Upper lobe of left lung (tissue), 6 donors: Measurements from ENCODE around the gene RBM23. TPM values are rescaled to one million over a fixed set of nuclear protein-coding genes. Genes with fewer than 3 reads are reported as not detected.
A peak's percentile ranks its signal among the peaks of the same experiment; 100 is the strongest.

ENCODE experiments used
- ATAC-seq, 2 donors: fragments of 200-7000 bp; cut with Tn5 transposase; one replicate each; pipeline ENCODE4 v1.9.1; 2022; ENCODE audit warnings: mild to moderate bottlenecking in 2 of 2, moderate library complexity in 2 of 2; ENCODE audit not compliant: low FRiP score in 2 of 2
- DNase-seq, 2 donors: peaks; one replicate each; pipeline ENCODE4 v3.0.0-alpha.2; 2019 to 2020
- H3K27ac ChIP-seq, 4 donors: fragments of 200-600 bp; sonication (generic); one replicate each; pipeline ENCODE4 v1.5.1; 2016 to 2019
- H3K27me3 ChIP-seq, 4 donors: fragments of 200-600 bp; sonication (generic); one replicate each; pipeline ENCODE4 v1.5.1; 2017 to 2019
- H3K36me3 ChIP-seq, 4 donors: fragments of 200-600 bp; sonication (generic); one replicate each; pipeline ENCODE4 v1.5.1; 2016 to 2019
- H3K4me1 ChIP-seq, 4 donors: fragments of 200-600 bp; sonication (generic); one replicate each; pipeline ENCODE4 v1.5.1; 2018 to 2019
- H3K4me3 ChIP-seq, 4 donors: fragments of 200-600 bp; sonication (generic); one replicate each; pipeline ENCODE4 v1.5.1; 2017 to 2019; ENCODE audit warnings: mild to moderate bottlenecking in 2 of 4, moderate library complexity in 1 of 4
- H3K9me3 ChIP-seq, 4 donors: fragments of 200-600 bp; sonication (generic); one replicate each; pipeline ENCODE4 v1.5.1; 2018 to 2019
- CTCF ChIP-seq, 6 experiments: fragments of 450-650 bp in 4 of 6; fragments of 200-600 bp in 2 of 6; sonication (generic) in 2 of 6; IDR thresholded peaks; one replicate each; pipeline ENCODE4 v1.5.1; 2016 to 2019; ENCODE audit warnings: antibody characterized with exemption in 6 of 6
- EP300 ChIP-seq, 4 donors: sonication (generic); formaldehyde crosslinking; IDR thresholded peaks; one replicate each; pipeline ENCODE4 v1.5.1; 2017; ENCODE audit warnings: antibody characterized with exemption in 4 of 4, control low read depth in 2 of 4
- POLR2A ChIP-seq, 4 donors: fragments of 450-650 bp; IDR thresholded peaks; one replicate each; pipeline ENCODE4 v1.5.1; 2016 to 2017; ENCODE audit warnings: antibody characterized with exemption in 4 of 4, mild to moderate bottlenecking in 2 of 4
- POLR2AphosphoS5 ChIP-seq, 2 donors: sonication (generic); formaldehyde crosslinking; IDR thresholded peaks; one replicate each; pipeline ENCODE4 v1.5.1; 2017; ENCODE audit warnings: antibody characterized with exemption in 2 of 2
- WGBS, 2 donors: methylation state at CpG; one replicate each; pipeline ENCODE4 v1.1.5; 2017 to 2018; 5-methylcytosine and 5-hydroxymethylcytosine counted together
- small RNA-seq, 4 donors: library from RNA; depleted of rRNA; stranded (forward); fragments of <200 nt; gene quantifications; one replicate each; pipeline ENCODE3, GENCODE V24; 2016
- total RNA-seq, 6 donors: library from RNA; depleted of rRNA in 4 of 6; stranded (reverse); fragments of >200 nt in 4 of 6; gene quantifications; one replicate each; pipeline versions ENCODE4 v1.1.0 to v1.2.1, GENCODE V29; 2016 to 2021
- donor health status: DM: no; HTN: no; CAD: no; lungs with moderate emphysema.
- donor health status: DM: no; HTN: yes; CAD: no; lungs with severe emphysema.

The RBM23 gene
- total RNA-seq, 6 donors from 2014 or later: 63.3 to 96.8 (median 91.9) TPM

DNA sequence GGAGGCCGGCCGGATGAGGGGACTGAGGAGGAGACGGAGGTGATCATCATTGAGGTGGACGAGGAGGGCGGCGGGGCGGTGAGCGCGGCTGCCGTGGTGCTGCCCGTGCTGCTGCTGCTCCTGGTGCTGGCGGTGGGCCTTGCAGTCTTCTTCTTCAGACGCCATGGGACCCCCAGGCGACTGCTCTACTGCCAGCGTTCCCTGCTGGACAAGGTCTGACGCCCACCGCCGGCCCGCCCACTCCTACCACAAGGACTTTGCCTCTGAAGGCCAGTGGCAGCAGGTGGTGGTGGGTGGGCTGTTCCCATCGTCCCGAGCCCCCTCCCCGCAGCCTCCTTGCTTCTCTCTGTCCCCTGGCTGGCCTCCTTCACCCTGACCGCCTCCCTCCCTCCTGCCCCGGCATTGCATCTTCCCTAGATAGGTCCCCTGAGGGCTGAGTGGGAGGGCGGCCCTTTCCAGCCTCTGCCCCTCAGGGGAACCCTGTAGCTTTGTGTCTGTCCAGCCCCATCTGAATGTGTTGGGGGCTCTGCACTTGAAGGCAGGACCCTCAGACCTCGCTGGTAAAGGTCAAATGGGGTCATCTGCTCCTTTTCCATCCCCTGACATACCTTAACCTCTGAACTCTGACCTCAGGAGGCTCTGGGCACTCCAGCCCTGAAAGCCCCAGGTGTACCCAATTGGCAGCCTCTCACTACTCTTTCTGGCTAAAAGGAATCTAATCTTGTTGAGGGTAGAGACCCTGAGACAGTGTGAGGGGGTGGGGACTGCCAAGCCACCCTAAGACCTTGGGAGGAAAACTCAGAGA, 72.9 kb downstream of the RBM23 start:
- DNase-seq: peak in 1 of 2 donors; percentile 81
- WGBS, 2 donors: 83 to 91% methylated on average over 8 to 25 of the region's 26 CpGs
- H3K36me3 ChIP-seq: peaks cover 36 to 62% (median 51%) of the 10 kb centered on the region in 4 donors
- H3K27me3 ChIP-seq: no peaks in the 10 kb centered on the region
- H3K4me1 ChIP-seq: peaks cover 21 to 39% (median 32%) of the 10 kb centered on the region in 4 donors
- H3K4me3 ChIP-seq: no peak overlapping the region
- H3K9me3 ChIP-seq: no peaks in the 10 kb centered on the region
- ATAC-seq: no peak
- H3K27ac ChIP-seq: peak overlapping the region; percentile 72 to 82 (median 78)
- no peak for TF ChIP-seq CTCF (IDR thresholded peaks at IDR 0.05)
- TF ChIP-seq EP300 (IDR thresholded peaks at IDR 0.05): no peak
- TF ChIP-seq POLR2AphosphoS5 (IDR thresholded peaks at IDR 0.05): no peak
- TF ChIP-seq POLR2A (IDR thresholded peaks at IDR 0.05): no peak

- TF ChIP-seq POLR2AphosphoS5 (IDR thresholded peaks at IDR 0.05) (no peak), POLR2A (IDR thresholded peaks at IDR 0.05) (no peak), EP300 (IDR thresholded peaks at IDR 0.05) (no peak), CTCF (IDR thresholded peaks at IDR 0.05) (no peak)
- Histone ChIP-seq H3K4me1 (peaks cover 21 to 36% (median 31%) of the 10 kb centered on the region in 4 donors), H3K4me3 (no peak overlapping the region), H3K27ac (peak overlapping the region in 1 of 4 donors; percentile 7), H3K36me3 (peaks cover 36 to 65% (median 51%) of the 10 kb centered on the region in 4 donors), H3K9me3 (no peaks in the 10 kb centered on the region), H3K27me3 (no peaks in the 10 kb centered on the region)
- DNase-seq: no peak
- 89 to 94% methylated on average over 9 of the region's 9 CpGs for WGBS, 2 donors
- no peak for ATAC-seq
These were observed 73.9 kb downstream of the RBM23 start for GRCh38 chr14:22845103-22845394.

DNA sequence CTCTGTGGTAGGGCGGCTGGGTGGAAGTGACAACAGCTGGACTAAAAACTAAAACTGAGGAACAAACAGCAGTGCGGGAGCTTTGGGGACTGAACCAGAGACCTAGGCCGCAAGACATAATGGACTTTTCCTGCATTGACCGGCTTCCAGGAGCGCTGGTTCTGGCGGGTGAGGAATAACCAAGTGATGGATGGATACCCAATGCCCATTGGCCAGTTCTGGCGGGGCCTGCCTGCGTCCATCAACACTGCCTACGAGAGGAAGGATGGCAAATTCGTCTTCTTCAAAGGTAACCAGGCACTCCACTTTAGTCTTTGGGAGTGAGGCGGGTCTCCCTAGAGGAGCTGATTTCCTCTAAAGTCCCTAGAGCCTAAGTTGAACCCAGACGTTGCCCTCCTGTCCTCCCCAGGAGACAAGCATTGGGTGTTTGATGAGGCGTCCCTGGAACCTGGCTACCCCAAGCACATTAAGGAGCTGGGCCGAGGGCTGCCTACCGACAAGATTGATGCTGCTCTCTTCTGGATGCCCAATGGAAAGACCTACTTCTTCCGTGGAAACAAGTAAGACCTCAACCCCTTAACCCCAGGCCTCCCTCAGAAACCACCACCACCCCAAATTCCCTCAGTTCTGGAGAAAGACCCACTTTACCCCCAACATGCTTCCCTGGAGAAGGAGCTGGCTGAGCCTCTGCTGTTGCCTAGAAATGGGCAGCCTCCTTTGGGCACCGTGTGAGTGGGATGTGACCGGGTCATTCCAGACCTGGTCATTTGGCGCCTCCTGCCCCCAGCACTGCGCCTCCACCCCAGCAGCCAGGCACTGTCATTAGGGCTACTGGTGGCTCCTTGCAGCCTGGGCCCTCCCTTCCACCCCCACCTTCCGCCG, 74.5 kb downstream of the RBM23 start:
- Histone ChIP-seq H3K9me3 (no peaks in the 10 kb centered on the region), H3K4me3 (no peak overlapping the region), H3K36me3 (peaks cover 36 to 65% (median 51%) of the 10 kb centered on the region in 4 donors), H3K27ac (peak overlapping the region in 1 of 4 donors; percentile 7), H3K4me1 (peaks cover 23 to 41% (median 32%) of the 10 kb centered on the region in 4 donors), H3K27me3 (no peaks in the 10 kb centered on the region)
- TF ChIP-seq POLR2AphosphoS5 (IDR thresholded peaks at IDR 0.05): no peak
- TF ChIP-seq POLR2A (IDR thresholded peaks at IDR 0.05): no peak
- no peak for TF ChIP-seq CTCF (IDR thresholded peaks at IDR 0.05)
- TF ChIP-seq EP300 (IDR thresholded peaks at IDR 0.05): no peak
- DNase-seq (no peak), ATAC-seq (no peak)
- 87 to 94% methylated on average over 17 to 22 of the region's 22 CpGs for WGBS, 2 donors

Small RNA genes lying within 50 kb of the gene (small RNA-seq; reads per million reads assigned to genes)
- 0 reads per million in 4 donors for gene RF00019

Other genes with a start within 250 kb of the RBM23 start
- gene OXA1L, start 152.5 kb downstream of the RBM23 start, total RNA-seq: 100 to 1,000 TPM in 1 of 6 donors, 10 to 100 TPM in 5; 54.9 to 137 (median 79.2) TPM
- gene SLC7A7, start 103.7 kb downstream of the RBM23 start, total RNA-seq: 100 to 1,000 TPM in 2 of 6 donors, 10 to 100 TPM in 4; 55.0 to 120 (median 99.1) TPM
- gene MRPL52, start 89.3 kb downstream of the RBM23 start, total RNA-seq: 10 to 100 TPM in 5 of 6 donors, 1 to 10 TPM in 1; 9.4 to 88.2 (median 34.1) TPM
- 100 to 1,000 TPM in 3 of 6 donors, 10 to 100 TPM in 3; 53.4 to 157 (median 104) TPM for gene MMP14, start 82.6 kb downstream of the RBM23 start, total RNA-seq
- gene LRP10, start 47.4 kb downstream of the RBM23 start, total RNA-seq: 100 to 1,000 TPM in 5 of 6 donors, 10 to 100 TPM in 1; 90.2 to 169 (median 149) TPM
- gene REM2, start 35.9 kb downstream of the RBM23 start, total RNA-seq: 1 to 10 TPM; 1.0 to 6.3 (median 1.2) TPM
- 10 to 100 TPM; 21.4 to 51.3 (median 39.2) TPM for gene PRMT5, start 10.2 kb upstream of the RBM23 start, total RNA-seq
- 100 to 1,000 TPM in 2 of 6 donors, 10 to 100 TPM in 4; 44.3 to 137 (median 78.9) TPM for gene HAUS4, start 37.9 kb upstream of the RBM23 start, total RNA-seq
- 10 to 100 TPM; 34.4 to 50.3 (median 39.5) TPM for gene AJUBA, start 63.4 kb upstream of the RBM23 start, total RNA-seq
- gene C14orf93, start 91.0 kb upstream of the RBM23 start, total RNA-seq: 10 to 100 TPM in 4 of 6 donors, 1 to 10 TPM in 2; 7.1 to 12.9 (median 11.4) TPM
- gene PSMB5, start 115.8 kb upstream of the RBM23 start, total RNA-seq: 100 to 1,000 TPM in 2 of 6 donors, 10 to 100 TPM in 4; 58.7 to 147 (median 86.1) TPM
- not detected for gene PSMB11, start 123.1 kb upstream of the RBM23 start, total RNA-seq
- 1 to 10 TPM; 2.0 to 8.0 (median 4.2) TPM for gene CDH24, start 138.4 kb upstream of the RBM23 start, total RNA-seq
- 100 to 1,000 TPM in 5 of 6 donors, 10 to 100 TPM in 1; 91.1 to 350 (median 139) TPM for gene ACIN1, start 176.0 kb upstream of the RBM23 start, total RNA-seq
- gene C14orf119, start 176.4 kb upstream of the RBM23 start, total RNA-seq: 10 to 100 TPM in 5 of 6 donors, 1 to 10 TPM in 1; 4.9 to 52.5 (median 35.7) TPM
- not detected for gene CIROP, start 185.8 kb upstream of the RBM23 start, total RNA-seq
- under 1 TPM in 2 of 6 donors, not detected in 4; 0.31 to 0.77 TPM for gene CEBPE, start 200.1 kb upstream of the RBM23 start, total RNA-seq